C4-2B (cell line): ENCODE measurements around the gene TOPBP1.
A peak's percentile ranks its signal among the peaks of the same experiment; 100 is the strongest.

Source experiments
- H3K27ac ChIP-seq: fragments of 450-650 bp; 2 replicates; pipeline ENCODE4 v1.5.1; 2017
- ZFX ChIP-seq: fragments of 450-650 bp; IDR thresholded peaks from 2 replicates; pipeline ENCODE4 v1.6.1; 2017
- TF ChIP-seq, protein P1 (sequence below): fragments of 450-650 bp; conservative IDR thresholded peaks from 2 replicates; pipeline ENCODE4 v1.5.1; 2017; ENCODE audit warnings: mild to moderate bottlenecking

TOPBP1 gene

GRCh38 chr3:133591271-133591742, 70.4 kb downstream of the TOPBP1 start:
- TF ChIP-seq ZFX, result no peak
- TF ChIP-seq, protein P1, sequence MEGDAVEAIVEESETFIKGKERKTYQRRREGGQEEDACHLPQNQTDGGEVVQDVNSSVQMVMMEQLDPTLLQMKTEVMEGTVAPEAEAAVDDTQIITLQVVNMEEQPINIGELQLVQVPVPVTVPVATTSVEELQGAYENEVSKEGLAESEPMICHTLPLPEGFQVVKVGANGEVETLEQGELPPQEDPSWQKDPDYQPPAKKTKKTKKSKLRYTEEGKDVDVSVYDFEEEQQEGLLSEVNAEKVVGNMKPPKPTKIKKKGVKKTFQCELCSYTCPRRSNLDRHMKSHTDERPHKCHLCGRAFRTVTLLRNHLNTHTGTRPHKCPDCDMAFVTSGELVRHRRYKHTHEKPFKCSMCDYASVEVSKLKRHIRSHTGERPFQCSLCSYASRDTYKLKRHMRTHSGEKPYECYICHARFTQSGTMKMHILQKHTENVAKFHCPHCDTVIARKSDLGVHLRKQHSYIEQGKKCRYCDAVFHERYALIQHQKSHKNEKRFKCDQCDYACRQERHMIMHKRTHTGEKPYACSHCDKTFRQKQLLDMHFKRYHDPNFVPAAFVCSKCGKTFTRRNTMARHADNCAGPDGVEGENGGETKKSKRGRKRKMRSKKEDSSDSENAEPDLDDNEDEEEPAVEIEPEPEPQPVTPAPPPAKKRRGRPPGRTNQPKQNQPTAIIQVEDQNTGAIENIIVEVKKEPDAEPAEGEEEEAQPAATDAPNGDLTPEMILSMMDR, result no peak
- H3K27ac ChIP-seq, result no peak overlapping the region

DNA sequence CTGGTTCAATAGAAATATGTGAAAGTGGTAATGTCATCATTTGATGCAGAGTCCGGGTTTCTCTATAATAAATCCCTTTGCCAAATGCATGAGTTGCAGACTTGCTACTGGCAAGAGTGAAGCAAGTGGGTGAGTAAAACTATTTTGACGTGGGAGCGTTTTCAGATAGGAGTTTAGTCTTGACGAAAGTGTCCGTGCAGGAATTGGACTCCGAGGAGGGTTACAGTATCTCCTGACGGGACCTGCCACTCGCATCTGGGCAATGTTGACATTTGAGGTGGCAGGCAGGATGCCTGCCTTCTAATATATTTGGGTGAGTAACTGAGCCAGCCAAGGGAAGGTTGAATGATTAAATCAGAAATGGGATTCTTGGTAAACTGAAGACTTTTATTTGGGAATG, 72.2 kb downstream of the TOPBP1 start:
- TF ChIP-seq, protein P1, result no peak
- no peak for TF ChIP-seq ZFX
- H3K27ac ChIP-seq, result no peak overlapping the region

- no peak for TF ChIP-seq ZFX
- TF ChIP-seq, protein P1, result no peak
- peak overlapping the region; percentile 35; the same call in 1 of the 2 replicates for H3K27ac ChIP-seq
Measured at GRCh38 chr3:133588784-133589465, 72.8 kb downstream of the TOPBP1 start.

- H3K27ac ChIP-seq, result peak overlapping the region; percentile 54; the same call in 1 of the 2 replicates
- TF ChIP-seq ZFX, result no peak
- TF ChIP-seq, protein P1, result no peak
Measured at GRCh38 chr3:133588035-133588434, 73.7 kb downstream of the TOPBP1 start.

DNA sequence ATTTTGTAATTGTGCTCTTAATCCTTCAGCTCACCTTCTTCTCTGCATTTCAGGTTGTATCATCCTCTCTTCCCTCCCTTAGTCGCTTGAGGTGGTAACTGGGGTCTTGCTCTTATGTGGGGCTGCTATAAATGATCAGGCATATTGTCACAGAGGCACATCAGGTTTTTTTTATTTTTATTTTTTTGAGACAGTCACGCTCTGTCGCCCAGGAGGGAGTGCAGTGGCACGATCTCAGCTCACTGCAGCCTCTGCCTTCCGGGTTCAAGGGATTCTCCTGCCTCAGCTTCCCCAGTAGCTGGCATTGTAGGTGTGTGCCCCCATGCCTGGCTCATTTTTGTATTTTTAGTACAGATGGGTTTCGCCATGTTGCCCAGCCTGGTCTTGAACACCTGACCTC, 78.3 kb downstream of the TOPBP1 start:
- TF ChIP-seq, protein P1, result no peak
- TF ChIP-seq ZFX, result no peak
- H3K27ac ChIP-seq, result no peak overlapping the region

DNA sequence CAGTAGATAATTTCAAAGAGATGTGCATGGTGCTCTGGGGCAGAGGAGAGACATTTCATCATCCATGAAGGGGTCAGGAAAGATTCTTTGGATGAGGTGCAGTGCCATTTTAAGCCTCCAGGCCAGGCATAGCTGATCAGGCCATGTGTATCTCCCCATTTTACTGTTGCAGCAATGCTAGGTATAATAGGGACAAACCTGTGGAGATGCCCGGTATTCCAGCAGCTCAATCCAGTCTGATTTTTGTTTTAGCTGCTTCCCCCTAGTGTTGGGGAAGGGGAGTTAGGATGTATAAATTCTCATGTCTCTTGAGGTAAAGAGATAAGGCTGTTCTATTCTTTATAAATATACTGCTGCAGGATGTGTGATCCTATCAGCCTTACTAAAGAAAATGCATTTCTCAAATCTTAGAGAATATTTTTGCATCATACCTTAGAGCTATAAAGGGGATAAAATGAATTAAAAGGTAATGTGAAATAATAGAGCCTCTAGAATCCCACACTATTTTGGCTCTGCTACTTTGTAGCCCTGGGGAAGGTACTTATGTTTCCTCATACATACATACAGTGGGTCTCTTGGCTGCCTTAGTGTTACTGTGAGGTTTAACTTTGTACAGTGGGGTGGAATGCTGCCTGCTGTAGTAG, 83.1 kb downstream of the TOPBP1 start:
- H3K27ac ChIP-seq, result no peak overlapping the region

GRCh38 chr3:133576169-133576568, 85.6 kb downstream of the TOPBP1 start:
- TF ChIP-seq, protein P1, result no peak
- no peak overlapping the region for H3K27ac ChIP-seq

More for the DNA sequence above, 83.1 kb downstream of the TOPBP1 start:
- TF ChIP-seq, protein P1, result peak; percentile 86
- TF ChIP-seq ZFX, result no peak; the same call in 1 of the 2 replicates
